Measurements from ENCODE around the gene RALGPS2. TPM values are rescaled to one million over a fixed set of nuclear protein-coding genes. Genes with fewer than 3 reads are reported as not detected.

The RALGPS2 gene
- total RNA-seq, 2 experiments from 2014 or later: 2.8 to 4.0 TPM

GRCh38 chr1:178693366-178693765, 31.7 kb upstream of the RALGPS2 start:
- Mint-ChIP-seq H3K9me3 (no peaks in the 10 kb centered on the region), H3K4me1 (ENCODE audit: low read depth) (no peaks in the 10 kb centered on the region), H3K4me3 (no peak overlapping the region), H3K27me3 (ENCODE audit: low read depth) (no peaks in the 10 kb centered on the region), H3K36me3 (ENCODE audit: low read depth) (no peaks in the 10 kb centered on the region), H3K27ac (no peak overlapping the region)
- CTCF ChIA-PET: interaction anchor here (0.7 kb wide), 1 partner anchor 14 kb away, joined by 3 read pairs; no protein-coding TSS in a partner anchor
- intact Hi-C loops (cut with micrococcal nuclease): no loop called here
- DNase-seq: no peak

GRCh38 chr1:178694923-178695525, 30.0 kb upstream of the RALGPS2 start:
- intact Hi-C loops (cut with micrococcal nuclease): no loop called here
- H3K27me3 Mint-ChIP-seq (ENCODE audit: low read depth): peaks cover 3% of the 10 kb centered on the region
- H3K4me3 Mint-ChIP-seq: no peak overlapping the region
- CTCF ChIA-PET: no interaction called here
- H3K36me3 Mint-ChIP-seq (ENCODE audit: low read depth): no peaks in the 10 kb centered on the region
- DNase-seq: no peak
- H3K27ac Mint-ChIP-seq: no peak overlapping the region
- H3K9me3 Mint-ChIP-seq: no peaks in the 10 kb centered on the region
- no peaks in the 10 kb centered on the region for H3K4me1 Mint-ChIP-seq (ENCODE audit: low read depth)

GRCh38 chr1:178702146-178702545, 22.9 kb upstream of the RALGPS2 start:
- Mint-ChIP-seq H3K36me3 (ENCODE audit: low read depth) (no peaks in the 10 kb centered on the region), H3K27me3 (ENCODE audit: low read depth) (peaks cover 10% of the 10 kb centered on the region), H3K9me3 (no peaks in the 10 kb centered on the region), H3K27ac (no peak overlapping the region), H3K4me1 (ENCODE audit: low read depth) (no peaks in the 10 kb centered on the region), H3K4me3 (no peak overlapping the region)
- no peak for DNase-seq
- intact Hi-C loops (cut with micrococcal nuclease): no loop called here
- CTCF ChIA-PET: no interaction called here

- Mint-ChIP-seq H3K4me1 (ENCODE audit: low read depth) (no peaks in the 10 kb centered on the region), H3K9me3 (no peaks in the 10 kb centered on the region), H3K4me3 (no peak overlapping the region), H3K27ac (no peak overlapping the region), H3K36me3 (ENCODE audit: low read depth) (no peaks in the 10 kb centered on the region), H3K27me3 (ENCODE audit: low read depth) (peaks cover 7% of the 10 kb centered on the region)
- intact Hi-C loops (cut with micrococcal nuclease): no loop called here
- CTCF ChIA-PET: no interaction called here
- DNase-seq: no peak
Measured at GRCh38 chr1:178704833-178705232, 20.2 kb upstream of the RALGPS2 start.

- H3K36me3 Mint-ChIP-seq (ENCODE audit: low read depth): no peaks in the 10 kb centered on the region
- H3K27me3 Mint-ChIP-seq (ENCODE audit: low read depth): peaks cover 8% of the 10 kb centered on the region
- CTCF ChIA-PET: no interaction called here
- H3K27ac Mint-ChIP-seq: no peak overlapping the region
- H3K4me1 Mint-ChIP-seq (ENCODE audit: low read depth): no peaks in the 10 kb centered on the region
- intact Hi-C loops (cut with micrococcal nuclease): no loop called here
- no peak overlapping the region for H3K4me3 Mint-ChIP-seq
- DNase-seq: no peak
- H3K9me3 Mint-ChIP-seq: no peaks in the 10 kb centered on the region
Measured at GRCh38 chr1:178706432-178706831, 18.6 kb upstream of the RALGPS2 start.

GRCh38 chr1:178713259-178713658, 11.8 kb upstream of the RALGPS2 start:
- H3K4me1 Mint-ChIP-seq (ENCODE audit: low read depth): no peaks in the 10 kb centered on the region
- CTCF ChIA-PET: no interaction called here
- no peaks in the 10 kb centered on the region for H3K36me3 Mint-ChIP-seq (ENCODE audit: low read depth)
- H3K4me3 Mint-ChIP-seq: no peak overlapping the region
- no peaks in the 10 kb centered on the region for H3K9me3 Mint-ChIP-seq
- H3K27ac Mint-ChIP-seq: no peak overlapping the region
- peaks cover 9% of the 10 kb centered on the region for H3K27me3 Mint-ChIP-seq (ENCODE audit: low read depth)
- intact Hi-C loops (cut with micrococcal nuclease): no loop called here
- no peak for DNase-seq

- CTCF ChIA-PET: interaction anchor here (0.9 kb wide), 1 partner anchor 39 kb away, joined by 3 read pairs; no protein-coding TSS in a partner anchor
- no peaks in the 10 kb centered on the region for H3K4me1 Mint-ChIP-seq (ENCODE audit: low read depth)
- no peaks in the 10 kb centered on the region for H3K36me3 Mint-ChIP-seq (ENCODE audit: low read depth)
- intact Hi-C loops (cut with micrococcal nuclease): no loop called here
- peaks cover 9% of the 10 kb centered on the region for H3K27me3 Mint-ChIP-seq (ENCODE audit: low read depth)
- H3K9me3 Mint-ChIP-seq: no peaks in the 10 kb centered on the region
- no peak overlapping the region for H3K27ac Mint-ChIP-seq
- H3K4me3 Mint-ChIP-seq: no peak overlapping the region
- DNase-seq: no peak
Measured at GRCh38 chr1:178714453-178714852, 10.6 kb upstream of the RALGPS2 start.

GRCh38 chr1:178716111-178716510, 8.9 kb upstream of the RALGPS2 start:
- Mint-ChIP-seq H3K36me3 (ENCODE audit: low read depth) (no peaks in the 10 kb centered on the region), H3K4me1 (ENCODE audit: low read depth) (no peaks in the 10 kb centered on the region), H3K9me3 (no peaks in the 10 kb centered on the region), H3K4me3 (no peak overlapping the region), H3K27ac (no peak overlapping the region), H3K27me3 (ENCODE audit: low read depth) (peaks cover 5% of the 10 kb centered on the region)
- CTCF ChIA-PET: no interaction called here
- DNase-seq: no peak
- intact Hi-C loops (cut with micrococcal nuclease): no loop called here

- Mint-ChIP-seq H3K27ac (no peak overlapping the region), H3K4me3 (no peak overlapping the region), H3K4me1 (ENCODE audit: low read depth) (no peaks in the 10 kb centered on the region), H3K36me3 (ENCODE audit: low read depth) (no peaks in the 10 kb centered on the region), H3K27me3 (ENCODE audit: low read depth) (peaks cover 3% of the 10 kb centered on the region), H3K9me3 (no peaks in the 10 kb centered on the region)
- DNase-seq: no peak
- CTCF ChIA-PET: no interaction called here
- intact Hi-C loops (cut with micrococcal nuclease): no loop called here
Measured at GRCh38 chr1:178718520-178718919, 6.5 kb upstream of the RALGPS2 start.

GRCh38 chr1:178723546-178723945, 1.5 kb upstream of the RALGPS2 start:
- Mint-ChIP-seq H3K27me3 (ENCODE audit: low read depth) (no peaks in the 10 kb centered on the region), H3K4me1 (ENCODE audit: low read depth) (peaks cover 19% of the 10 kb centered on the region), H3K27ac (no peak overlapping the region), H3K9me3 (no peaks in the 10 kb centered on the region), H3K4me3 (no peak overlapping the region), H3K36me3 (ENCODE audit: low read depth) (no peaks in the 10 kb centered on the region)
- CTCF ChIA-PET: no interaction called here
- no peak for DNase-seq
- intact Hi-C loops (cut with micrococcal nuclease): no loop called here

GRCh38 chr1:178724376-178724727, 692 bp upstream of the RALGPS2 start:
- Mint-ChIP-seq H3K36me3 (ENCODE audit: low read depth) (no peaks in the 10 kb centered on the region), H3K9me3 (no peaks in the 10 kb centered on the region), H3K4me3 (peak overlapping the region; percentile 75), H3K4me1 (ENCODE audit: low read depth) (peaks cover 19% of the 10 kb centered on the region), H3K27ac (no peak overlapping the region), H3K27me3 (ENCODE audit: low read depth) (no peaks in the 10 kb centered on the region)
- CTCF ChIA-PET: no interaction called here
- intact Hi-C loops (cut with micrococcal nuclease): no loop called here
- no peak for DNase-seq

GRCh38 chr1:178725466-178726086, 532 bp downstream of the RALGPS2 start:
- no peak overlapping the region for H3K27ac Mint-ChIP-seq
- CTCF ChIA-PET: interaction anchor here (1.4 kb wide), 1 partner anchor 183 kb away, joined by 5 read pairs; no protein-coding TSS in a partner anchor
- peak; percentile 10 for DNase-seq
- H3K27me3 Mint-ChIP-seq (ENCODE audit: low read depth): no peaks in the 10 kb centered on the region
- H3K36me3 Mint-ChIP-seq (ENCODE audit: low read depth): no peaks in the 10 kb centered on the region
- intact Hi-C loops (cut with micrococcal nuclease): loop anchor here (1.0 to 5.0 kb wide), 5 partner anchors 27 to 641 kb away; partner anchors contain the start of gene SOAT1
- no peaks in the 10 kb centered on the region for H3K9me3 Mint-ChIP-seq
- H3K4me1 Mint-ChIP-seq (ENCODE audit: low read depth): peaks cover 24% of the 10 kb centered on the region
- peak overlapping the region; percentile 73 for H3K4me3 Mint-ChIP-seq

GRCh38 chr1:178726087-178726517, 1.1 kb downstream of the RALGPS2 start:
- H3K36me3 Mint-ChIP-seq (ENCODE audit: low read depth): no peaks in the 10 kb centered on the region
- peaks cover 24% of the 10 kb centered on the region for H3K4me1 Mint-ChIP-seq (ENCODE audit: low read depth)
- no peak overlapping the region for H3K27ac Mint-ChIP-seq
- H3K27me3 Mint-ChIP-seq (ENCODE audit: low read depth): no peaks in the 10 kb centered on the region
- intact Hi-C loops (cut with micrococcal nuclease): loop anchor here (2.0 to 5.0 kb wide), 3 partner anchors 27 to 641 kb away; partner anchors contain the start of gene SOAT1
- CTCF ChIA-PET: interaction anchor here (0.5 to 1.4 kb wide), 4 partner anchors 44 to 305 kb away, joined by 3 to 5 read pairs (median 4); no protein-coding TSS in a partner anchor
- H3K4me3 Mint-ChIP-seq: peak overlapping the region; percentile 73
- DNase-seq: peak; percentile 80
- no peaks in the 10 kb centered on the region for H3K9me3 Mint-ChIP-seq

All from activated naive CD4-positive, alpha-beta T cell treated with anti-CD3 and anti-CD28 coated beads for 36 hours (primary cell).